T-helper 2 cell (primary cell): ENCODE results near the gene FREM1.

Experiments
- DNase-seq, 5 experiments: peaks; one replicate each; pipeline versions ENCODE4 v3.0.0 to v3.0.0-alpha.2; 2012 to 2022

The FREM1 gene

GRCh38 chr9:14813336-14814248, 96.6 kb downstream of the FREM1 start:
- no peak for DNase-seq

DNA sequence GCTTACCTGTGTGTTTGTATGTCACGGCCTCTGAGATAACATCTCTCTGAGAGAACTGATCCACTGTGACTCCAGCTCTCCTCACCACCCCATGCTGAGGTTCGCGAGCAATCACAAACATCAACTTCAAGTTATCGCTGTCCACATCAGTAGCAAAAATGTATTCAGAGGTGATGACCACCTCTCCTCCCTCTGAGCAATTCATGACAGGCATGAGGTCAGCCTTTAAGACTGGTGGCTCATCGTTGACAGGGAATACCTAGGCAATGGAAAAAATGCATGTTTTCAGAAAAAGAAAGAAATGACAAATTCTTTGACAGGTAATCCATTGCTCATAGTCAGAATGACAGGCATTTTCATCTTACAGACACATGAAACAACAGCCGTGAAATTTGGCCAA, 97.4 kb downstream of the FREM1 start:
- no peak for DNase-seq

DNA sequence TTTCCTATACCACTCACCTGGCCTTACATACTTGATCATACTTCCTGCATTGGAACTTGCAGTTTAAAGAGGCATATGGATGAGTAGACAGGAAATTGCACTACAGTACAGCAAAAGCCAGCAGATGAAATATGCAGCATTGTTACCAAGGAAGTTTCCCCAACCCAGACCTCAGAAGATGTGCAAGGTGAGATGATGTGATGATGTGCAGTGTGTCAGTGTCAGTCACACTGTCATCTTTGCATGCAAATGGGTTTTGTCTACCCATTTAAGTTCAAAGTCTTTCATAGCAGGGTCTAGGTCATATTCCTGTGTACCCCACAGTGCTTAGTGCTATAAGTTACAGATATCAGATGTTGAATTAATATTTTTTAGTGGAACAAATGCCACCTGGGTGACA, 98.4 kb downstream of the FREM1 start:
- no peak for DNase-seq

GRCh38 chr9:14806941-14807520, 103.2 kb downstream of the FREM1 start:
- no peak for DNase-seq

- DNase-seq, result no peak
Measured at GRCh38 chr9:14799030-14799429, 111.2 kb downstream of the FREM1 start.

GRCh38 chr9:14797435-14797834, 112.8 kb downstream of the FREM1 start:
- no peak for DNase-seq

GRCh38 chr9:14793389-14793788, 116.8 kb downstream of the FREM1 start:
- DNase-seq, result no peak

- no peak for DNase-seq
Measured at GRCh38 chr9:14790628-14791027, 119.6 kb downstream of the FREM1 start.

- no peak for DNase-seq
Measured at GRCh38 chr9:14788846-14789245, 121.4 kb downstream of the FREM1 start.

DNA sequence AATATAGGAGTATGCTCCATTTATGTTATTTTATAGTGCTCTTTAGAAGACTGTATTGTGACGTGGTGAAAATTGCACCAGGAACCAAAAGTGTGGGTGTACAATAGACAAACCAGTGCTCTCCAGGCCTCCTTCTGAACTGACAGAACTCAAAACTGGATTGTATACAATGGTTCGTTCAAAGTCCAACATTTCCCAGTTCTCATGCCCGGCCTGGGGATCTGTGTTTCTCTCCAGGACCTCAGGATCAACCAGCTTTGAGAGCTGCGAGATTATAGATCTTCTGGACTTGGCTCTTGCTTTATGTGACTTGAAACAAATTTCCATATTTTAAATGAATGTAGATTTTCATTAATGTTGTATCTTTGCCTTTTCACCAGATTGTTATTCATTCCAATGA, 126.9 kb downstream of the FREM1 start:
- no peak for DNase-seq

GRCh38 chr9:14782286-14783051, 127.8 kb downstream of the FREM1 start:
- DNase-seq, result no peak

GRCh38 chr9:14780693-14781092, 129.5 kb downstream of the FREM1 start:
- DNase-seq, result no peak

DNA sequence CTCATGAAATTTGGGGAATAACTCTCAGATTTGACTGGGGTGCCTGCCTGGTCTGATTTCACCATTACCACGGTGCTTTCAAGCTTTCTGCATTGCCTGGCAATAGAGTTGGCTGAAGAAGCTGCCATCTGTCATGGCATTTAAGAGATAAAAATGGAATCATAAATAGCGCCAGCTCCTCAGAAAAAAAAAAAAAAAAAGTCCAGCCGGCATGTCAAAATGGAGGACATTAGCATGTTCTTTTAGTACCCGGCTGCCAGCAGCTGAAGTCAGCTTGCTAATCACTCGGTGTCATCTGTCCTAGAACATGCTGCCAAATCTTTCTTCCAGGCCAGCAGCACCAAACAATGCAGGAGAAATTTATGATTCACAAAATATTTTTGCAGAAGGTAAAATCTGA, 130.0 kb downstream of the FREM1 start:
- no peak for DNase-seq

GRCh38 chr9:14779566-14780022, 130.6 kb downstream of the FREM1 start:
- DNase-seq, result no peak

- DNase-seq, result no peak
Measured at GRCh38 chr9:14778565-14778964, 131.7 kb downstream of the FREM1 start.

GRCh38 chr9:14775917-14776316, 134.3 kb downstream of the FREM1 start:
- no peak for DNase-seq

DNA sequence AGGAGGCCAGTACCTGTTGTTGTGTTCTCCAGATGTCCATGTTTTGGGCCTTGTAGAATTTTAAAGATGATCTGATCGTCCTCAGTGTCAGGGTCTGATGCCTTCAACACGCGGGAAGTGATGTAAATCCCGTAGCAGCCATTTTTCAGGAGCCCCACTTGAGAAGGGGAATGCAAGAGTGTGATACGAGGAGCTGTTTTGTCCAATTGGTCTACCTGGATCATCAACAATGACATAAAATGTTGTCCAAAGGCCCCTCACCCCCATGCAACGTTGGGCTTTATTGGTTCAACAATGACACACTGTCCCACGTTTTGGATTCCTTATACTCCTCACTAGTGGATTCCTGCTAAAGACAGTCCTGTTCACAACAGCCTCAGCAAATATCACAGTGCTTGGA, 139.6 kb downstream of the FREM1 start:
- DNase-seq, result no peak

DNA sequence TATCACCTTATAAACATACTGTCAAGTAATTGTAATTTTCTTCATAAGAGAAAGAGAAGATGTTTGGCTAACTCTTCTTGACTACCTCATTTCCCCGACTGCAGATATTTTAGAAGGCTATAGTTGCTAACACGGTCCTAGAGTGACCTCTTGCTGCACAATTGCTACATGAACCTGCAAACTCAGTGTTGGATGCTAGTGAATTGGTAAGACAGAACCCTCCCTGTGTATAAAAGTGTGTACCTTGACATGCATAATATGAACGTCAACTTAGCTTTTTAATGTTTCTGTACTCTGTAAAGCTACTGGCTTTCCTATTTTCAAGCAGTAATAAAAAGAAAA, 141.0 kb downstream of the FREM1 start:
- peak in 1 of 5 experiments; percentile 8 for DNase-seq

DNA sequence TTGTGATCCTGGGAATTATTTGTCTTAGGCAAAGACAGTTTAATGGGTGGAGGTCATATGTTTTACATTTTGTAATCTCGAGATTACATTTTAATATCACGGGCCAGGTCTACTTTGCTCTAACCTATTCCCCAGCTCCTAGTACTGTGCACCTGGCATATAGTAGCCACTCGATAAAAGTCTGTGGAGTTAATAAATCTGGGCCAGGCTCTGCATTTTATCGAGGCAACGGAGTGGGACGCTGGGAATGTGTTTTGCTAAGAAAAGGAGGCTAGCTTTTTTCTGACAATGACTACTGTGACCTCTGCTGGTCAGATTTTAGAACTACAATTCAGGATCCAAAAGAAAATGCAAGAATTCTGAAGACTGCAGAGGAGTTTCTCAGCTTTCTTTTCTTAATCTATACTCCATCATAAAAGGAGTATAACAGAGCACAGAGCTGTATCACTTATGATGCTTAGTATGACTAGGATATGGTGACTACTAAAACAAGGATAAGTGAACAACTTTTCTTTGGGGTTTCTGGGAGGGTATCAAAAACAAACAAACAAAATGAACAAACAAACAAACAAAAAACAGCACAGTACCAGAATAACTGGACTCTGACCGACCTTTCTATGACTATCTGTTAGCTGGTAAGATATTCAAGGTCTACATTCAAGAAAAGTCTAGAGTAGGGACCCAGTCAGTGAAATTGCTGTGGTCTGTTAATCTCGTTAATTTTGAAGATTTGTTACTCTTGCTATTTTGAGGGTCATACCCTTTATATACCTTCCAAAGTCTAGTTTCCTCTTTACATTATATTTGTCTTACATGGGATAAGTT, 141.6 kb downstream of the FREM1 start:
- peak in 1 of 5 experiments; percentile 12 for DNase-seq

DNA sequence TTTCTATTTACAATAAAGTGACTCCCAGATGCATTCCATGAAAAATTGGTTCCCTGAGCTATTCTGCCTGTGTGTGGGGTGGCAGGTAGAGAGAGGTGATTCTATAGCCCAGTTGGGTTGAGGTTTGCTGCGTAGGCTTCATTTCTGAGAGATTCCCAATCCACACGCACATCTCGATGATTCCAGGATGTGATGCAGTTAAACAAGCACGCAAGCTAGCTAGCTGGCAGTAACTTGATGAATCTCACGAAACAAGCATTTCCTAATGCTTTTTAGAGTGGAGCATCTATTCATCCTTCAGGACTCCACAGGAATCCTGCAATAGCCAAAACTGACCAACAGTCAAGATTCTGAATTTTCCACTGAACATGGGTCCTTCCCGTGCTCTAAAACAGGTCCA, 143.9 kb downstream of the FREM1 start:
- DNase-seq, result no peak

DNA sequence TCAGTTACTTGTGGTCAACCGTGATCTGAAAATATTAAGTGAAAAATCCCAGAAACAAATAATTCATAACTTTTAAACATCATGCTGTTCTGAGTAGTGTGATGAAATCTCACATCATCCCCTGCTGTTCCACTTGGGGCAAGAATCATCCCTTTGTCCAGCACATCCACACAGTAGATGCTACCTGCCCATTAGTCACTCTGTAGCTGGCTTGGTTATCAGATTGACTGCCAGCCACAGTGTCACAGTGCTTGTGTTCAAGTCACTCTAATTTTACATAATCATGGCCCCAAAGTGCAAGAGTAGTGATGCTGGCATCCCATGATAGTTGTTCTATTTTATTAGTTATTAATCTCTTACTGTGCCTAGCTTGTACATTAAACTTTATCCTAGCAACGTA, 148.6 kb downstream of the FREM1 start:
- no peak for DNase-seq

GRCh38 chr9:14760060-14760459, 150.2 kb downstream of the FREM1 start:
- DNase-seq, result no peak

- no peak for DNase-seq
Measured at GRCh38 chr9:14756291-14756690, 153.9 kb downstream of the FREM1 start.
